ENCODE measurements around the gene MUL1.
A peak's percentile ranks its signal among the peaks of the same experiment; 100 is the strongest.
"Not testable (repeated sequence)": the region's sequence is repeated elsewhere in the genome, so short reads cannot be mapped to it uniquely, and the experiment has no call there.

The MUL1 gene

DNA sequence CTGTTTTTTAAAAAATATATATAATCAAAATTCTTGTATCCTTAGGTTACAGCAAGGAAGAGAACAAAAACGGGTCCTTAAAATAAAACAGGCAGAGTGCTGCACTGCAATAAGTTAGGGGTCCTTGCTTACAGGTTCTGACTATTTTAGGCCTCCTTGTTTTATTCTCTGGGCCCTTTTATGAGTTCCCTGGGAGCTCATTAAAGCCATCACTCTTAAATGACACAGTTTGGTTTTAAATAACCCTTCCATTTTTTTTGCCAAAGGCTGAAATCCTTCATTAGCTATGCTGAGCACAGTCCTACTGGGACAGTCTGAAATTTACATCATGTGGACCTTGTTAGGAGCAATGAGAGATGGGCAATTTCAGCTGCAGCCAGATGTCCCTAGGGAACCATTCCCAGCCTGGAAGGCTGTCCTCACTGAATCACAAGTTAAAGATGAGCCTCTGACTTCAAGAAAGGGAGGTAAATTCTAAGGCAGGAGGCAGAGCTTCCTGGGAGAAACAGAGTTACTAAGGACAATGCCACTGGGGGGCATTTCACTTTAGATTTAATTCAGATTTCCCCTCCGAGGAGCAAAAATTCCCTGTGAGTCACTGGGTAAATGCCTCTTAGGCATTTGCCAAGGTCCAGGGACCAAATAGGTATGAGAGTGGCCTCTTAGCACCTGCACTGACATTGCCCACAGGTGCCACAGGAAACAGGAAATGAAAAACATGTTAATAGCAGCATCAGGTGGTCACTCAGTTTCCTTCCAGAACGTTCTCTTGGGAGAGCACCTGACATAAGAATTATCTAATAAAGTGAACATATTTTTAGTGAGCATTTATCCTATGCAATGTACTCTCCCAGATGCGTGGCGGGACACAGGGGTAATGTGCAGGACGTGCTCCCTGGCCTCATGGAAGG lies 3.8 kb upstream of the MUL1 start:
- DNase-seq, result no peak

DNA sequence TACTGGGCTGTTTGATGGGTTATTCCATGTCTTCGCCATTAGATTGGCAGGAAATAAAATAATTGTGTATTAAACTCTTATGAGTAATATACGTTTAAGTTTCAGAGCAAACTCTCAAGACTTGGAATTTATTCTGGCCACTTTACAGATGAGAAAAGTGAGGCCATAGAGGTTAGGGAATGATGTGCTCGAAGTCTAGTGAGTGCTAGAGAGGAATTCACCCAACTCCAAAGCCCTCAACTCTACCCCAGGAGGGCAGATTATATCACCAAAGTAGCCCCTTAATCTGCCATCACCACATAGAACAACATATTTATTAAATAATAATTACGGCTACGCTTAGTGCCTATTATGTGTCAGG lies 440 bp upstream of the MUL1 start:
- no peak for DNase-seq

DNA sequence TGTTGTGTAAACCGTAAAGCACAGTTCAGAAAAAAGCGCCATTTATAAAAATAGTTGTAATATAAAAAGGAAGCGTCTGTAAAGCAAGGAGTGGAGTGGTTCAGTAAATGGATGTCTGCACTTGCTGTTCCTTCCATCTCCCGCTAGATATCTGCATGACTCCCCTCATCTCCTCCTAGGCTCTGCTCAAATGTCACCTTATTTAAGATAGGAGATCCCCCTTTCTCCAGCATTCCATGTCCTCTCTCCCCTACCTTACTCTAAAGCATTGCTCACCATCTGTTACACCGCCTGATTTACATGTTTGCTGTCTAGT lies 745 bp downstream of the MUL1 start:
- no peak for DNase-seq

DNA sequence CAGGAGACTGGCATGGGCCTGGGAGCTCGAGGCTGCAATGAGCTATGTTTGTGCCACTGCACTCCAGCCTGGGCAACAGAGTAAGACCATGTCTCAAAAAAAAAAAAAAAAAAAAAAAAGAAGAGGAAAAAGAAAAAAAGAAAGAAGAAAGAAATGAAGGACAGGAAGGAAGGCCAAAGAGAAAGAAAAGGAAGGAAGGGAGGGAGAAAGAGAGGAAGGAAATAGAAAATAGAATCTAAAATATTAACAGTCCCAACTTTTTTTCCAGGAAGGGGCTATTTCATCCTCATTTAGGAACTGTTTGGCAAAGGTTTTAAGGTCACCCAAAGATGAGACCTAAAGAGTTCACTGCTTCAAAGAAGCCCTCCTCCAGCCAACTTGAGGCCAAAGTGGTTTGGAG lies 2.5 kb downstream of the MUL1 start:
- no peak for DNase-seq

DNA sequence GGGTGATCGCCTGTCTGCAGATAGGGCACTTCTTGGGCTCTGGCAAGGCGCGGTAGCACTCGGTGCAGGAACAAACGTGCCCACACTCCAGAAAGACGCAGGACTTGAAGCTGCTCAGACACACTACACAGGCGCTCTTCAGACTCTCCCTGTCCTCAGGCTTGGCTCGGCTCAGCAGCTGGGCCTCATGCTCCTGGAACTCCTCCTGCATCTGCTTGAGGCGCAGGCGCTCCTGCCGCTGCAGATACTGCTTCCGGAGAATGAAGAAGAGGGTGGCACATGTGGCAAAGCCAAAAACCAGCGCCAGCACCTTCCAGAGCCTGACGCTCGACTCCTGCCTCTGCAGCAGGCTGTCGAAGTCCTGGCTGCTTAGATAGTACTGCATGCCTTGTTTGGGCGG lies 7.2 kb downstream of the MUL1 start:
- no peak for DNase-seq

DNA sequence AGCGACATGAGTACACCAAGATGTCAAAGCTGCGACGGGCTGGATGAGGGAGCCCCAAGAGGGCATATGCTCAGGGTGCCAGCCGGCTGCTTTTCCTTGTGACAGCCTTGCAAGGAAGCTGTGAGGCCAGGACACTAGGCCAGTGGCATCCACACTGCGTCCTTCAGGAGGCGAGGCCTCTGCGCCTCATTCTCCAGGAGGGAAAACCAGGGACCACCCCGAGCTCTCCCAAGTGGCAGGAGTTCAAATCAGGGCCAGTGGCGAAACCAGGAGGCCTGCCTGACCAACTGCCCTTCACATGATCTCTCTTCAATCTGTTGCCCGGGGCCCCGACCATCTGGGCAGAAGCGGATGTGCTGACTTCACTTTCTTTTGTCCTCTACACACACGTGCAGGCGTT lies 8.2 kb downstream of the MUL1 start:
- no peak for DNase-seq

DNA sequence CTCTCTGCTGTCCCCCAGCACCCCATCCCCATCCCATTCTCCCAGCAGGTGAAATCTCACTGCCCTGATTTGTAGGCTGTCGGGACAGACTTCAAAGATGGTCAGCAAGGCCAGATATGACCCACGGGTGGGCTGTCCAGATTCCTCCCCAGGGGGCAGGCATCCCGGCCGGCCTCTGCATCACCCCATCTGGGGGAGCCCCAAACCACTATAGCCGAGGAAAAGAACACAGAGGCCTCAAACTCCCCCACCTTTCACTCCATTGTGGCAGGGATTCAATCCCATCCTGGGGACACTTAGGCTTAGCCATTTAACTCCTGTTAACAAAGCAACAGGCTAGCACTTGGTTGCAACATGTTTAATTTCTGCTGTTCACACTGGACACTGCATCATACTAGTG lies 8.8 kb downstream of the MUL1 start:
- DNase-seq, result no peak

DNA sequence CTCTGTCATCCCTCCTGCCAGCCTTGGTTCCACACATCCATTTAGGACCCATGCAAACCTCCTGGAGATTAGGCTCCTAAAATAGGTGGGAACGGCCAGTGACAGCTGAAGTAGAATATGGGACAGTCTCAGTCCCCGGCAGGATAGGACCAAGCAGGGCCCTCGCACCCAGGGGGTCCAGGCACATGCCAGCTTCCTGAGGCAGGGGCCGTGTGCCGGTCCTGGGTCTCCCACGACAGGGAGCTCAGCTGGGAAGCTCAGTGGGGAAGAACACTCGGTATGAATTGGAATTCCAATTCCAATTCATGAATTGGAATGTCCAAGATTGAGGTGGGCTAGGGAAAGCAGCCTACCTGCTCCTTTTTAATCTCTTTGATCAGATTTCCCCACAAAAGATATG lies 9.8 kb downstream of the MUL1 start:
- no peak for DNase-seq

DNA sequence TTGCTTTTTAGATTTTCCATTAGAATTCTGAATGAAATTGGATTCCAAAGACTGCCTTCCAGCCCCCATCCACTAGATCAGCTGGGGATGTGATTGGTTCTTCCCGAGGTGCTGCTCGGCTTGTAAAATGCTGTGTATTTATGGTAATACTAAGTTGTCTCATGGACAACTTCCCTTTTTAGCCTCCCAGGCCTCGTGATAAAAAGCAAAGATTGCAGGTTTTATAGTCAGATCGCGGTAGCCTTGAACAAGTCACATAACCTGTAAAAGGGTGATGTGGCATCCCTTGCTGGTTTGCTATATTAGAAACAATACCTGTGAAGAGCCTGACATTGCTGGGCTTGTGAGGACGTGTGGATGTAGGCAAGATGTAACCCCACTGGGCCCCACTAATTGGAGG lies 10.4 kb downstream of the MUL1 start:
- DNase-seq, result no peak

DNA sequence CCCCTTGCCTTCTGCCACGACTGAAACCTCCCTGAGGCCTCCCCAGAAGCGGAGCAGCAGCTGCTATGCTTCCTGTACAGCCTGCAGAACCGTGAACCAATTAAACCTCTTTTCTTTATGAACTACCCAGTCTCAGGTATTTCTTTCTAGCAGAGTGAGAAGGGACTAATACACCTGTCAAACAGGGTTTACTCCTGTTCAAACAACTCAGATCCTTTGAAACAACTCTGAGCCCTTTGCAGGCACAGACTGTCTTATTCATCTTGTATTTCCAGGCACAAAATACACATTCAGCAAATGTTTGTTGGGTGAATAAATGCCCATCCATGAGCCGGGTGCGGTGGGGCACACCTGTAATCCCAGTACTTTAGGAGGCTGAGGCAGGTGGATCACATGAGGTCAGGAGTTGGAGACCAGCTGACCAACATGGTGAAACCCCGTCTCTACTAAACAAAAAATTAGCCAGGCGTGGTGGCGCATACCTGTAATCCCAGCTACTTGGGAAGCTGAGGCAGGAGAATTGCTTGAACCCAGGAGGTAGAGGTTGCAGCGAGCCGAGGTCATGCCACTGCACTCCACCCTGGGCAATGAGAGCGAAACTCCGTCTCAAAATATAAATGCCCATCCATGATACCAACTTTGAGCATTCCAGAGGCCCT lies 11.1 kb downstream of the MUL1 start:
- DNase-seq, result not testable (repeated sequence)

DNA sequence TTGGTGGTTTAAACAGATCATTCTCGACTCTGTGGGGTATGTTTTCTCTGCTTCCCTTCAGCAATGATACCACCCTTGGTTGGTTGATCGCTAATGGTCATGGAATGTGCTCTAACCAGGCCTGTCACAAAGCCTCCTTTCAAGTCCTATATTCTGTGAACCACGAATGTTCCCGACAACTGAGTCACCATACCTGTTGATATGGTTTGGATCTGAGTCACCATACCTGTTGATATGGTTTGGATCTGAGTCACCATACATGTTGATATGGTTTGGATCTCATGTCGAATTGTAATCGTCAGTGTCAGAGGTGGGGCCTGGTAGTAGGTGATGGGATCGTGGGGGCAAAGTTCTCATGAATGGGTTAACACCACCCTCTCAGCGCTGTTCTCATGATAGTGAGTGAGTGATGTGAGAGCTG lies 11.7 kb downstream of the MUL1 start:
- DNase-seq, result no peak

DNA sequence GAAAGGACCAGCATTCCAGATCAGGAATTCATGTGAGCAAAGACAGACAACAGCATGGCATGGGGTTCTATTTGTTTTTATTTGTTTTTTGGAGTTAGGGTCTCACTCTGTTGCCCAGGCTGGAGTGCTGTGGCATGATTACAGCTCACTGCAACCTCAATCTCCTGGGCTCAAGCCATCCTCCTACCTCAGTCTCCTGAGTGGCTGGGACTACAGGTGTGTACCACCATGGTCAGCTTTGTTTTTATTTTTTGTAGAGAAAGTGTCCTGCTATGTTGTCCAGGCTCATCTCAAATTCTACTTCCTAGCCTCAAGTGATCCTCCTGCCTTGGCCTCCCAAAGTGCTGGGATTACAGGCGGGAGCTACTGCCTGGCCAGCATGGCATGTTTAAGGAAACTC lies 12.3 kb downstream of the MUL1 start:
- no peak for DNase-seq

DNA sequence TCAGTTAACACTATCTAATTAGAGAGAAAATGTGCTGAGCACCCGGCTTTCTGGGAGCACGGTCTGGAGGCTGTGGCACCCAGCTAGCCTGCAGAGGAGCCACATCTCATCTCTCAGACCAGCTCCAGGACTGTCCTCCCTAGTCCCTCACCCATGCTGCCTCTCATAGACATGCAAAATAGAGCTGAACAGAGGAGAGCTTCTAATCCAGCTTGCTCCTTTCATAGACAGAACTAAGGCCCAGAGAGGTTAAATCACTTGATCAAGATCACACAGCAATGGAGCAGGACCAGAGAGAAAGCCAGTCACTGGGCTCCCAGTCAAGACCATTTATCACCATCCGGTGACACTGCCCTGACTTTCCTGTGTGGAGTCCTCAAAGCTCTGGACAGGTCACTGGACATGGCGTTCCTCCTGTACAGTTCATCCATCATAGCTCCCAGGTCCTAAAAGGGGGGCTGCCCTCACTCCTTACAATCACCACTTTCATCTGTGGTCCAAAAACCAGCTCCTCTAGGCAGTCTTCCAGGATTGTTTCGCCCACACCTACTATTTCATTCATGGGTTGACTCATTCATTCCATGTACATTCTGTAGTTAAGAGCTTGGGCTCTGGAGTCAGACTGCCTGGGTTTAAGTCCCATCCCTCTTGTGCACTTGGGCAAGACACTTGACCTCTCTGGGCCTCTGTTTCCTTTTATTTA lies 13.2 kb downstream of the MUL1 start:
- DNase-seq, result no peak

DNA sequence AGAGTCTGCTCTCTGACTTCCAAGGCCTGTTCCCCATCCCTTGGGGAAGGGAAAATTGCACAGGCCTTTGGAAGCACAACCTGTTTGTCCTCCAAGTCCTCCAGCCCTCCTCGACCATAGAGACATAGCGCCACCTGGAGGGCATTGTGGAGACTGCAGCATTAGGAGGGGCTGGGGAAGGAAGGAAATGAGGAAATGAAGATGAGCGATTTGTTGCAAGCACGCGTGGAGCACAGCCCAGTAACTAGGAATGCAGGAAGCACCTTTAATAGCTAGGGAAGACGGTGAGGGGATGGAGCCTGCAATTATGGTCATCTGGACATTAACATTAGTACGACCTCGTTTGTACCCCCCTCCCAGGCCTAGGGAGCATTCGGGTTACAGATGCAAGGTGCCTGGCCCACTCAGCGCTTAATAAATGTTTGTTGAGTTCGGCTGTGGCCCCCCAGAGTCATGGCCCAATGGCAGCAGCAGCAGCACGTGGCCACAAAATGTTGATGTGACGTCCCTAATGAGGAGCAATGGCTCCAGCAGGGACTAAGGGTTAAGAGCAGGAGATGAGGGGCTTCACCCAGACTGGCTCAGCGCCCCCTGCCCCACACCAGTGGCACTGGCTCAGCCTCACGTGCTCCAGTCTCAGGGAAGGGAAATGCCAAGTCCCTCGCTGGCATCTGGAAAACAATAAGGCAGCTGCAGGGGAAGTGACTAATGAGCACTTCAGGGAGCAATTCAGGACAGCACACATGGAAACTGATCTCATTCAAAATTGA lies 13.9 kb downstream of the MUL1 start:
- DNase-seq, result peak; percentile 95

DNA sequence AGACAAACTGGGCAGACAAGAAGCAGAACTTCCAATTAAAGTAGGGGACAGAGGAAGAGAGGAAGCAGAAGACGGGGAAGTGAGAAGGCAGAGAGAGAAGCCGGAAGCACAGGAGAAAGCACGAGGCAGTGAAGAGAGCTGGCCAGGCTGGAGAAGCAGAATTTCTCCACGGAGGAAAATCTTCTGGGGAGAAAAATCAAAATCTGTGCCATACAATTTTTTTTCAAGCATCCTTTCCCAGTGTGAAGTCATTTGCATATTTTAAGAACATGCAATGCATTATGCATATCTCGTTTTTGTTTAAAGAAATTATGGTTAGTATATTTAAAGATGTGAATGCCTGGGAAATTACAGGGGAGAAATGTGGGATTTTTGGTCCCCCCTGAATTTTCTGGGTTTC lies 14.6 kb downstream of the MUL1 start:
- DNase-seq, result no peak

DNA sequence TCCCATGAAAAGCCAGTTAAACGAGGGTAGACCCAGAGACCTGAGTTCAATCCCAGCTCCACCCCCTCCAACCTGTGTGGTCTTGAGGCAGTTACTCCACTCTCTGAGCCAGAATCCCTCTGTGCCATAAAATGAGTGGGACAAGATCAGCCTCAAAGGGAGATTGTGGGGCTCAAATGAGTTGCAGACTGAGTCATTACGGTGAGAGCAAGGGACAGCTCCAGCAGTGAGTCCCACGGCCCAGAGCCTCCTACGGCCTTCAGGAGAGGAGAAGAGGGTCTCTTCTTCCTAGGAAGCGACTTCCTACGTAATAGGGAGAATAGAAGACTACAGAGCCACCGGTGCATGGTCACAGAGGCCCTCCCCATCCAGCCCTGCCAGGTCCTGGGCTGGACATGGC lies 15.2 kb downstream of the MUL1 start:
- no peak for DNase-seq

DNA sequence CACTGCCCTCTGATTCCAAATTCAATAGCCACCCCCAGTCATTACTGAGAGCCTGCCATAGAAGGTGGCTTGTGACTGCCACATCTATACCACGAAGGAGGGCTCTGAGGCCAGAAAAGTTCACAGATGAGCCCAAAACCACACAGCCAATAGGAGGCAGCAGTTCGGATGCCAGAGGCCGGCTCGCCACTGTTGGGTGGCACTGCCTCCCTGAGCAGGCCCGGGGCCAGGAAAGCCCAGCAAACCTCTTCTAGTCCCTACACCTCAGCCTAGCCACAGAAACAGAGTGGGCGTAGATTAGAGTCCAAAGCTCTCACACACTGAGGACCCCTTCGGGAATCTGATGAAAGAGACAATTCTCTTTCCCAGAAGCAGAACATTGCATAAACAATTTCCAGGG lies 16.1 kb downstream of the MUL1 start:
- DNase-seq, result no peak

DNA sequence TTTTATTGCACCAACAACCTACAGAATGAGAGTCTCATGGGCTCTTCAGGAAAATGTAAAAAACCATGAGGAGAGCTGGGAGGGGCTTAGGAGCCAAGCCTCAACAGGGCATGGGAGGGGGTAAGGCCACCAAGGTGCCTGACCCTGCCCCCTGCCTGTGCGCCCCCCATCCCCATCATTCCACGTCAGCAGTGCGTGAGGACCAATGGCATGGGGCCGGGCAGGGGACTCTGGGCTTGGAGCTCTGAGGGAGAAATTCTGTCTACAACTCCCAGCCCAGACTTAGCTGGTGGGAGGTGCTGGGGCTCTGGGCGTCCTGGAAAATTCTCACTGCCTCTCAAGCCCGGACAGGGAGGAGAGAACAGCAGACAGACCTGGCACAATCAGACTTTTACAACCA lies 16.8 kb downstream of the MUL1 start:
- no peak for DNase-seq

DNA sequence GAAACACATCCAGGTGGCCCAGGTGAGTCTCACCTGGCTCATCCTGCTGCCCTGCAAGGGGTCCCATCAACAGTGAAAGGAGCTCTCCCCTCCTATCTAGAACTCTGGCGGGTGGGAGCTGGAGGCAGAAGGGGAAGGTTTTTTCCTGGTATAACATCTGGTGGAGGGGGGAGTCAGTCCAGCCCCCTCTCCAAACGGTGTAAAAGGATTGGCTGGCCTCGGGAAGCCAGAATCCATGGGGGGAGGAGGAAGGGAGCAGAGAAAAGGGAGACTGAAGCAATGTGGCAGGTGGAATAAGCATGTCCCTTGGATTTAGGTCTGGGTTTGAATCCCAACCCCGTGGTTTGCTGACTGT lies 20.7 kb downstream of the MUL1 start:
- no peak for DNase-seq

DNA sequence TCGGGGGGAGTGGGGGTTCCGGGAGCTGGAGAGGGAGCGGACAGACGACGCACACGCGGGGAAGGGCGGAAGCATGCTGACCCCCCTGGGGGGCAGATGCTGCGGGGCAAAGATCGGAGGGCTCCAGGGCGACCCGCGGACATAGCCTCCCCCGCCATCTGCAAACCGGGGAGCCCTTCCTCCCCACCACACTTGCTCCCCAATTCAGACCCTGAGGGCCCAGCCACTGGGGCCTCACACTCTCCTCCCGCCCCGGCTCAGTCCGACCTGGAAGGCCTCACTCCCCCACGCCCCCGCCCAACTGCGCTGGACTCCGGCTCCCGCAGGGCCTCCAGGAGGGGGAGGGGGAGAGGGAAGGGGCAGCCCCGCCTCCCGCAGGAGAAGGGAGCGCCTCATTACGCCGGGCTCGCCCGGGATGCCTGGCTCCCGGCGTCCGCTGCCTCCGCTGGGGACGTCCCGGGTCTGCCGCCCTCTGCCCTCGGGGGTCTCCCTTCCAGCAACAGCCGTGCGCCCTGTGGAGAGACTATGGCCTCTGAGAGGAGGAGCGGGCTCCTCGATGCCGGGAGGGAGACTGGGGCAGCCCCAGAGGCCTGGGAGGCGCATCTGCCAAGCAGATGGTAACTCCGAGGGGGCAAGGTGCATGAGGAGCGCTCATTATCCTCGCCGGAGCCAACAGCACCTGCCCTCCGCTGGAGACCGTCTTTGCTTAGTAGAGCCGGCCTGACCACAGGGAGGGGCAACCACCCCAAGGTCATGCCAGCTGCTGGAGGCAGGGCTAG lies 21.3 kb downstream of the MUL1 start:
- no peak for DNase-seq

DNA sequence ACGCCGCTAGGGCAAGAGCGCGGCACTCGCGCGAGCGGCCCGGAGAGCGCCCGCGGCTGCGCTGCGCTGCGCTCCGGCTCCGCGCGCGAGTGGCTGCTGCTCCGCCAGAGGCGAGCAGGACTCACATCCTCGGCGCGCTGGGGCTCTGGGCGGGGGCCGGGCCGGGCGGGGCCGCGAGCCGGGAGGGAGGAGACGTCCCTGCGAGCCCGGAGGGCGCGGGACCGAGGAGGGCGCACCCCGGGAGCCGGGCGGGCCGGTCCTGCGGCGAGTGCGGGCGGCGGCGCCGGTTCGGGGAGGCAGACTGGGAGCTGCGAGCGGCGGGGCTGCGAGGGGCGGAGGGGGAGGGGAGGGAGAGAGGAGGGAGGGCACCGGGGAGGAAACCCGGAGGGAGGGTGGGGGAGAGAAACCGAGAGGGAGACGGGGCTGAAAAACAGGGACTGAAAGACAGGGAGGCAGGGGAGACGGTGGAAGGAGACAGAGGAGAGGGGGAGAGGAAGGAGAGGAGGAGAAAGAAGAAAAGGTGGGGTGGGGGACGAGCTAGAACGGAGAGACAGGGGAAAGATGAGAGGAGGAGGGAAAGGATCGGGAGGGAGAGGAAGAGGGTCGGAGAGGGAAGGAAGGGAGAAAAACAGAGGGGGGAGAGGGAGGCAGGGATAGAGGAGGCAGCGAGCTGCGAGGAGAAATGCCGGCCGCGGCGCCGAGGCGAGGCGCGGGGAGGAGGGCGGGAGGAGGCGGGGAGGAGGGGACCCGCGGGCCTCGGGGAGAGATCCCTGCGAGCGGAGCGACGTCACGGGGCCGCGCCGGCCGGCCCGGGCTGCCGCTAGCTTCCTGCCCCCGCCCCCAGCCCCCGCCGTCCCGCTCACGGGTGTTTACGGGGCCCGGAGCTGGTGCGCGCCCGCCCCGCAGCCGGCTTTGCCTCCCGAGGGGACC lies 22.2 kb downstream of the MUL1 start, which contains the start of gene CAMK2N1:
Gene CAMK2N1 (minus strand): TSS at position 684 of the 930 bp plus-strand sequence. CDS start 831 bp downstream, outside the sequence.
- DNase-seq, result peak; percentile 68
